GM23248 (cell line): ENCODE data around the gene ZDHHC16. TPM values are rescaled to one million over a fixed set of nuclear protein-coding genes. Genes with fewer than 3 reads are reported as not detected.

Experiments
- DNase-seq: peaks from one replicate; pipeline ENCODE4 v3.0.0-alpha.2; 2015
- H2AFZ ChIP-seq: fragments of 200-600 bp; sonication (generic); 2 replicates; pipeline ENCODE4 v1.6.1; 2016; ENCODE audit warnings: antibody characterized with exemption
- H3F3A ChIP-seq: fragments of 200-600 bp; sonication (generic); 2 replicates; pipeline ENCODE4 v1.6.1; 2016; ENCODE audit warnings: mild to moderate bottlenecking, antibody characterized with exemption, mixed run types; ENCODE audit not compliant: insufficient read depth
- H3K27ac ChIP-seq: fragments of 200-600 bp; sonication (generic); 2 replicates; pipeline ENCODE4 v1.5.1; 2016; ENCODE audit warnings: mild to moderate bottlenecking
- H3K27me3 ChIP-seq: fragments of 200-600 bp; sonication (generic); replicated peaks from 2 replicates; pipeline ENCODE4 v1.6.1; 2016; ENCODE audit warnings: mild to moderate bottlenecking; ENCODE audit not compliant: insufficient read depth
- H3K36me3 ChIP-seq: fragments of 200-600 bp; sonication (generic); 2 replicates; pipeline ENCODE4 v1.6.1; 2016; ENCODE audit warnings: low read depth, mild to moderate bottlenecking
- H3K4me1 ChIP-seq: fragments of 200-600 bp; sonication (generic); 2 replicates; pipeline ENCODE4 v1.6.1; 2016; ENCODE audit warnings: mild to moderate bottlenecking; ENCODE audit not compliant: insufficient read depth
- H3K4me2 ChIP-seq: fragments of 200-600 bp; sonication (generic); one replicate; pipeline ENCODE4 v1.6.1; 2016; ENCODE audit warnings: mild to moderate bottlenecking; ENCODE audit not compliant: unreplicated experiment
- H3K4me3 ChIP-seq: fragments of 200-600 bp; sonication (generic); 2 replicates; pipeline ENCODE4 v1.5.1; 2016; ENCODE audit warnings: mild to moderate bottlenecking
- H3K79me2 ChIP-seq: fragments of 200-600 bp; sonication (generic); 2 replicates; pipeline ENCODE4 v1.6.1; 2016; ENCODE audit warnings: mild to moderate bottlenecking; ENCODE audit not compliant: insufficient read depth
- H3K9ac ChIP-seq: fragments of 200-600 bp; sonication (generic); 2 replicates; pipeline ENCODE4 v1.6.1; 2016; ENCODE audit warnings: mild to moderate bottlenecking
- H3K9me2 ChIP-seq: fragments of 200-600 bp; sonication (generic); 2 replicates; pipeline ENCODE4 v1.6.1; 2016; ENCODE audit warnings: mixed run types, mild to moderate bottlenecking, moderate library complexity; ENCODE audit not compliant: insufficient read depth
- H3K9me3 ChIP-seq: fragments of 200-600 bp; sonication (generic); one replicate; pipeline ENCODE4 v1.6.1; 2017; ENCODE audit warnings: low read depth
- H4K20me1 ChIP-seq: fragments of 200-600 bp; sonication (generic); 2 replicates; pipeline ENCODE4 v1.6.0; 2016; ENCODE audit not compliant: insufficient read depth
- EZH2 ChIP-seq: fragments of 200-600 bp; sonication (generic); IDR thresholded peaks from 2 replicates; pipeline ENCODE4 v1.6.1; 2018; ENCODE audit warnings: antibody characterized with exemption, mild to moderate bottlenecking; ENCODE audit not compliant: insufficient read depth, poor library complexity, severe bottlenecking
- EZH2phosphoT487 ChIP-seq: fragments of 200-600 bp; sonication (generic); IDR thresholded peaks from 2 replicates; pipeline ENCODE4 v1.6.1; 2018; ENCODE audit warnings: antibody characterized with exemption, moderate library complexity, mild to moderate bottlenecking, low read depth; ENCODE audit not compliant: insufficient read depth
- WGBS, 2 experiments: methylation state at CpG; one replicate each; pipeline ENCODE4 v1.1.6; 2015 to 2017; ENCODE audit warnings: low lambda C conversion rate in 2 of 2, low coverage in 1 of 2; ENCODE audit errors: missing lambda C conversion rate in 2 of 2; 5-methylcytosine and 5-hydroxymethylcytosine counted together
- in situ Hi-C: fragments of 300-500 bp; cut with MboI; formaldehyde crosslinking; loops from 2 replicates; pipeline ENCODE4 v1.15.0; 2020
- polyA plus RNA-seq: library from polyadenylated mRNA; unstranded; fragments of >200 nt; fragmentation: Nextera tagmentation; extraction: Ambion mirVana; gene quantifications from 2 replicates; pipeline ENCODE4 v1.2.1, GENCODE V29; 2016
- total RNA-seq: library from RNA; depleted of rRNA; stranded (reverse); fragments of >200 nt; shearing (Covaris generic); gene quantifications from 2 replicates; pipeline ENCODE4 v1.2.3, GENCODE V29; 2014

The ZDHHC16 gene
- total and polyA plus RNA-seq, 2 experiments from 2014 or later, result 68.2 to 69.1 TPM

DNA sequence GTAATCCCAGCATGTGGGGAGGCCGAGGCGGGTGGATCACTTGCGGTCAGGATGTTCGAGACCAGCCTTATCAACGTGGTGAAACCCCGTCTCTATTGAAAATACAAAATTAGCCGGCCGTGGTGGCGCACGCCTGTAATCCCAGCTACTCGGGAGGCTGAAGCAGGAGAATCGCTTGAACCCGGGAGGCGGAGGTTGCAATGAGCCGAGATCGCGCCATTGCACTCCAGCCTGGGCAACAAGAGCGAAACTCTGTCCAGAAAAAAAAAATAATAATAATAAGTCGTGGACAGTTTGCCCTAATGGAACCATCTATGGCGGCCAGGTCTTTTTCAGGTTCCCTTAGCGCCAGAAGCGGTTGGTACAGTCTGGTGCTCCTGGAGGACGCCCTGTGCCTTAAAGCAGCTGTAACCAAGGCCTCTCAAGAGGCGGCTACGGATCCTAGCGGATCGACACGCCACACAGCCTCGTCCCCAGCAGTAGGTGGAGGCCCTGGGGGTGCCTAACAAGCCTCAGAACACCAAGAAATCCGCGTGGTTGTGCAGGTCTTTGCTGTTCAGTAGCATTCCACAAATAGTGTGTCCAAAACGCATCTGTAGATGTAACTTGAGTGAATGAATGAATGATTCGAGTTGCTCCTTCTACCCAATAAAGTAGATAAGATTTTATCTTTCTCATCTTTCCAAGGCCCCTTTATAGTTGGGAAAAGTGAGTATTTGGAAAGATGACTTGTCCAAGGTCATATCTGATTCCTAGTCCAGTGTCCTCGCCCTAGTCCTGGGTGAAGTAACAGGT is 19.0 kb upstream of the ZDHHC16 start:
- no peaks in the 10 kb centered on the region for H3K27me3 ChIP-seq
- peak overlapping the region; percentile 49 for H2AFZ ChIP-seq
- no peaks in the 10 kb centered on the region for H3K9me3 ChIP-seq
- peak overlapping the region; percentile 84 for H3K9ac ChIP-seq
- TF ChIP-seq EZH2 (no peak), EZH2phosphoT487 (no peak)
- no peaks in the 10 kb centered on the region for H3K9me2 ChIP-seq
- peak overlapping the region; percentile 88 for H3K4me3 ChIP-seq
- peaks cover 78% of the 10 kb centered on the region for H3F3A ChIP-seq
- in situ Hi-C loops, result no loop called here
- peaks cover 59% of the 10 kb centered on the region for H3K79me2 ChIP-seq
- H3K4me1 ChIP-seq, result peaks cover 43% of the 10 kb centered on the region
- peak; percentile 58 for DNase-seq
- WGBS, 2 experiments, result 5% methylated on average over 33 to 34 of the region's 34 CpGs
- H3K27ac ChIP-seq, result peak overlapping the region; percentile 91
- H4K20me1 ChIP-seq, result no peaks in the 10 kb centered on the region; the same call in 1 of the 2 replicates
- H3K4me2 ChIP-seq, result peak overlapping the region; percentile 95
- H3K36me3 ChIP-seq, result peaks cover 26% of the 10 kb centered on the region

DNA sequence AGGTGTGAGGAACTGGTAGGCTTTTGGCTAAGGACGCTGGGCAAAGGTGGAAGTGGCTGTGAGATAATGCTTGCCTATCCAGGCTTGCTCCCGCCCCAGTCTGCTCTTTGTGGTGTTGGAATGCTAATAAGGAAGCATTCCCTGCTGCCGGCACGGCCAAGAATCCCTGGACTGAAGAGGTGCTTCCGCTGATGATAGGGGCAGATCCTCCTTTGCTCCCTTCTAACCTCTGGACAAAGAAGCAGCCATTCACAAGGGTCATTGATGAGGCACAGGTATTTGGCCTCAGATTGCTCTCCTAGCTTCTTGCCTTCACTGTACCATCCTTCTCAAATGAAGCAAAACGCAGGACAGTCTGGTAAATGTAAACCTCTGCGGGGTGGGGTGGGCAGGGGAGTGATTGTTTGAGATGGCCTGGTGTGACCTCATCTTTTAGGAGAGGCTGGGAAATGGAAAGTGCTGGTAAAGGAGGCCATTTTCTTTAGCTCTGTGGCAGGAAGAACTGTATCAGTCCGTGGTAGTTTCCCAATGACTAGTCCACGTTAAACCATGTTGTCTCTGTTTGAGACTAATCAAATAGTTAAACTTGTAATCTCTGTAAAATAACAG is 18.3 kb upstream of the ZDHHC16 start:
- Histone ChIP-seq H3K27ac (peak overlapping the region; percentile 91), H2AFZ (no peak overlapping the region), H3F3A (peaks cover 76% of the 10 kb centered on the region), H3K9me3 (no peaks in the 10 kb centered on the region), H4K20me1 (no peaks in the 10 kb centered on the region; the same call in 1 of the 2 replicates), H3K27me3 (no peaks in the 10 kb centered on the region), H3K4me1 (peaks cover 36% of the 10 kb centered on the region), H3K79me2 (peaks cover 61% of the 10 kb centered on the region), H3K9ac (peak overlapping the region; percentile 84), H3K4me3 (peak overlapping the region; percentile 88), H3K36me3 (peaks cover 28% of the 10 kb centered on the region), H3K9me2 (no peaks in the 10 kb centered on the region), H3K4me2 (peak overlapping the region; percentile 95)
- in situ Hi-C loops, result no loop called here
- peak; percentile 70 for DNase-seq
- 1 to 3% methylated on average over 9 of the region's 9 CpGs for WGBS, 2 experiments
- TF ChIP-seq EZH2 (no peak), EZH2phosphoT487 (no peak)

DNA sequence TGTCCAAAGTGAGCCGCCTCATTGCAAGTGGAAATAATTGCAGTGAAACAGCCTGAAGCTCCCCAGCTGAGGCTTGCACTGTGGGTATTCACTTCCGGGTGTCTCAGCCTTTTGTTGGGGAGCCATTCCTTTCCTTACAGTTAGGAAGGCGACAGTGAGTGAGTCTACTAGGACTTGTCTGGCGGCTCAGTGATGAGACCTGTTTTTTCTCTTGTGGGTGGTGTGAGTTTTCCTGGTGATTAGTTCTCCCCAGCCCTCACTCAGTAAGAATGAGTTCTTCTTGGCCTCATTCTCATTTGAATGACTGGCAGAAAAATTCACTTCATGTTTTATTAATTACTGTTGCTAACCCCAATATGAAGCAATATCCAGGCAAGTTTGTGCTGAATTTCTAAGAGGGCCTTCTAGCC is 17.4 kb upstream of the ZDHHC16 start:
- H3K27ac ChIP-seq, result peak overlapping the region; percentile 91

DNA sequence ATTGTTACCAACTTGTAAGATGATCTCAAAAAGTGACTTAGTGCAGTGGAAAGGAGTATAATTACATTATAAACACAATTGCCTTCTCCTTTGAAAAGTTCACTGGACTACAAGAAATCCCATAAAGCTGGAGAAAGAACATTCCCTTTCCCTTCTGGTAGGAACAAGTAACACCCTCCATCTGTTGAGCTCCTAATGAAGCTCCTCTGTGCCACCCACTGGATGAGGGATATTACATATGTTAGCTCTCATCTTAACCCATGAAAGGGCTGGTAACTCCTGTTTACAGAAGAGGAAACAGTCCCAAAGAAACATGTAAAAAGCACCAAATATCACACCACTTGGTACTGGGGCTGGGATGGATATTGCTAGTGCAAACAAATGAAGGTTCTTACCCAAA is 11.9 kb upstream of the ZDHHC16 start:
- Histone ChIP-seq H3K4me2 (no peak overlapping the region), H3F3A (peaks cover 53% of the 10 kb centered on the region), H3K27ac (peak overlapping the region; percentile 6; the same call in 1 of the 2 replicates), H3K4me1 (peaks cover 11% of the 10 kb centered on the region), H3K27me3 (no peaks in the 10 kb centered on the region), H3K9me2 (no peaks in the 10 kb centered on the region), H3K9me3 (no peaks in the 10 kb centered on the region), H3K36me3 (peaks cover 43% of the 10 kb centered on the region), H4K20me1 (no peaks in the 10 kb centered on the region; the same call in 1 of the 2 replicates), H3K79me2 (peaks cover 31% of the 10 kb centered on the region), H2AFZ (no peak overlapping the region), H3K4me3 (no peak overlapping the region), H3K9ac (no peak overlapping the region)
- no peak for DNase-seq
- in situ Hi-C loops, result no loop called here
- TF ChIP-seq EZH2 (no peak), EZH2phosphoT487 (no peak)

More for the DNA sequence above, 17.4 kb upstream of the ZDHHC16 start:
- no peak for TF ChIP-seq EZH2
- peaks cover 73% of the 10 kb centered on the region for H3F3A ChIP-seq
- DNase-seq, result peak; percentile 86
- H3K4me3 ChIP-seq, result peak overlapping the region; percentile 88
- peak overlapping the region; percentile 95 for H3K4me2 ChIP-seq
- H3K9me2 ChIP-seq, result no peaks in the 10 kb centered on the region
- H3K79me2 ChIP-seq, result peaks cover 61% of the 10 kb centered on the region
- no peaks in the 10 kb centered on the region for H3K27me3 ChIP-seq
- H3K36me3 ChIP-seq, result peaks cover 31% of the 10 kb centered on the region
- 1% methylated on average over 4 of the region's 4 CpGs for WGBS, 2 experiments
- in situ Hi-C loops, result no loop called here
- H2AFZ ChIP-seq, result no peak overlapping the region
- H3K9ac ChIP-seq, result peak overlapping the region; percentile 84
- peaks cover 30% of the 10 kb centered on the region for H3K4me1 ChIP-seq
- no peaks in the 10 kb centered on the region for H3K9me3 ChIP-seq
- no peaks in the 10 kb centered on the region; the same call in 1 of the 2 replicates for H4K20me1 ChIP-seq
